Mammary epithelial cell (primary cell): Measurements from ENCODE around the gene GUCY1B1.

Experiments
- CTCF ChIP-seq, 2 donors: IDR thresholded peaks in 1 of 2; conservative IDR thresholded peaks in 1 of 2; 2 replicates each; pipeline ENCODE4 v1.5.1; 2011 to 2012; ENCODE audit warnings: inconsistent platforms in 2 of 2, low read length in 2 of 2, mild to moderate bottlenecking in 2 of 2, control low read depth in 1 of 2, low read depth in 1 of 2; ENCODE audit not compliant: insufficient read depth in 1 of 2; ENCODE audit errors: extremely low read depth in 1 of 2
- EZH2 ChIP-seq: IDR thresholded peaks from 2 replicates; pipeline ENCODE4 v1.6.1; 2012; ENCODE audit warnings: low read length, inconsistent platforms, borderline replicate concordance

GRCh38 chr4:155758481-155759371 lies at the start of gene GUCY1B1:
- peak in 1 of 2 donors; percentile 38 for TF ChIP-seq CTCF (conservative IDR thresholded peaks at IDR 0.05 in 1 of 2, IDR thresholded peaks at IDR 0.05 in 1 of 2; ENCODE audit: extremely low read depth in 1 of 2, insufficient read depth in 1 of 2, low read depth in 1 of 2, low read length in 2 of 2)
- no peak for TF ChIP-seq EZH2
